HL-60 (cell line): ENCODE measurements around the gene BNC1.

Experiments
- DNase-seq, 2 experiments: peaks; one replicate each; pipeline ENCODE4 v3.0.0-alpha.2; 2010 to 2020; ENCODE audit warnings: low read depth in 1 of 2, low spot score in 1 of 2
- H3K27ac ChIP-seq: fragments of 250-450 bp; sonication (Bioruptor Pico); replicated peaks from 2 replicates; pipeline ENCODE4 v1.5.1; 2020; ENCODE audit warnings: mild to moderate bottlenecking, moderate library complexity
- H3K27me3 ChIP-seq: fragments of 250-450 bp; sonication (Bioruptor Pico); 2 replicates; pipeline ENCODE4 v1.5.1; 2021; ENCODE audit warnings: mild to moderate bottlenecking, moderate library complexity; ENCODE audit not compliant: insufficient read depth, poor library complexity, severe bottlenecking
- H3K4me3 ChIP-seq: replicated peaks from 2 replicates; pipeline ENCODE4 v1.5.1; 2011; ENCODE audit warnings: mild to moderate bottlenecking, control low read depth, low read length; ENCODE audit not compliant: insufficient read depth
- GABPA ChIP-seq: IDR thresholded peaks from 2 replicates; pipeline ENCODE4 v1.6.1; 2012; ENCODE audit warnings: low read depth
- POLR2AphosphoS5 ChIP-seq: IDR thresholded peaks from 2 replicates; pipeline ENCODE4 v1.6.1; 2012; ENCODE audit warnings: low read depth
- REST ChIP-seq: IDR thresholded peaks from 2 replicates; pipeline ENCODE4 v1.6.1; 2012; ENCODE audit warnings: low read depth; ENCODE audit not compliant: insufficient replicate concordance
- SPI1 ChIP-seq: IDR thresholded peaks from 2 replicates; pipeline ENCODE4 v1.6.1; 2012; ENCODE audit warnings: low read depth, mild to moderate bottlenecking, borderline replicate concordance
- TF ChIP-seq, protein P1 (sequence below): IDR thresholded peaks from one replicate; pipeline ENCODE4 v1.5.1; 2011; ENCODE audit warnings: low read length, control low read depth, inconsistent platforms; ENCODE audit not compliant: insufficient read depth

Gene BNC1

GRCh38 chr15:83287541-83288027 lies 3.1 kb upstream of the BNC1 start:
- Histone ChIP-seq H3K4me3 (no peak overlapping the region), H3K27me3 (peaks cover 33% of the 10 kb centered on the region), H3K27ac (no peak overlapping the region)
- TF ChIP-seq, protein P1, sequence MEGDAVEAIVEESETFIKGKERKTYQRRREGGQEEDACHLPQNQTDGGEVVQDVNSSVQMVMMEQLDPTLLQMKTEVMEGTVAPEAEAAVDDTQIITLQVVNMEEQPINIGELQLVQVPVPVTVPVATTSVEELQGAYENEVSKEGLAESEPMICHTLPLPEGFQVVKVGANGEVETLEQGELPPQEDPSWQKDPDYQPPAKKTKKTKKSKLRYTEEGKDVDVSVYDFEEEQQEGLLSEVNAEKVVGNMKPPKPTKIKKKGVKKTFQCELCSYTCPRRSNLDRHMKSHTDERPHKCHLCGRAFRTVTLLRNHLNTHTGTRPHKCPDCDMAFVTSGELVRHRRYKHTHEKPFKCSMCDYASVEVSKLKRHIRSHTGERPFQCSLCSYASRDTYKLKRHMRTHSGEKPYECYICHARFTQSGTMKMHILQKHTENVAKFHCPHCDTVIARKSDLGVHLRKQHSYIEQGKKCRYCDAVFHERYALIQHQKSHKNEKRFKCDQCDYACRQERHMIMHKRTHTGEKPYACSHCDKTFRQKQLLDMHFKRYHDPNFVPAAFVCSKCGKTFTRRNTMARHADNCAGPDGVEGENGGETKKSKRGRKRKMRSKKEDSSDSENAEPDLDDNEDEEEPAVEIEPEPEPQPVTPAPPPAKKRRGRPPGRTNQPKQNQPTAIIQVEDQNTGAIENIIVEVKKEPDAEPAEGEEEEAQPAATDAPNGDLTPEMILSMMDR: no peak
- no peak for TF ChIP-seq REST
- no peak for TF ChIP-seq POLR2AphosphoS5
- TF ChIP-seq SPI1: no peak
- no peak for TF ChIP-seq GABPA
- no peak for DNase-seq

DNA sequence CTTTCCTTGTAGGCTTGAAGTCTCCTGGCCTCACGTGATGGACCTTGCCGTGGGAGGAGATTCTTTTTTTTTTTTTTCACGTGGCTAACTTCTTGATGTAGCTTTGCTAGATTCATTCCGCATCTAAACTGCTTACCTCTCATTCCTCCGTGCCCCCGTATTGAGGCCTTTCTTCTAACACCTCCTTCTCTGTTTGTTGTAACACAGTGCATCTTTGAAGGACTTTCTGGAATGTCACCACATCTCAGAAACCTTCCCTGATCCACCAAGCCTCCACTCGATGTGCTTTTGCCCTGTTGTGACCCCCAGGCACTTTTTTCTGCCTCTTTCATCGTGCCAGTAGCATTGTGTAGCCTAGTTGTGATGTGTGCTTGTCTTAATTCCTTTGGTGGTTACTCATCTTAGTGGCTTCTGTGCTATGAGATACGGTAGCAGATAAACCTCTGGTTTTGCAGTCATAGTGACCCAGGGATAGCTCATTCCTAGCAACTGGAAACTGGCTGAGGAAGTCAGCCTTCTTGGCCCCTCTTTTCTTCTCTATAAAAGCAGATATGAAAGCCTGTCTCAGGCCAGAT lies 1.6 kb upstream of the BNC1 start:
- TF ChIP-seq REST (no peak), SPI1 (no peak), GABPA (no peak), POLR2AphosphoS5 (no peak)
- TF ChIP-seq, protein P1: no peak
- no peak overlapping the region for H3K27ac ChIP-seq
- no peak overlapping the region for H3K4me3 ChIP-seq
- H3K27me3 ChIP-seq: peaks cover 48% of the 10 kb centered on the region
- DNase-seq: no peak

GRCh38 chr15:83285284-83285978 lies 967 bp upstream of the BNC1 start:
- peaks cover 51% of the 10 kb centered on the region for H3K27me3 ChIP-seq
- no peak for TF ChIP-seq SPI1
- TF ChIP-seq, protein P1: no peak
- TF ChIP-seq POLR2AphosphoS5: no peak
- no peak for TF ChIP-seq GABPA
- no peak for TF ChIP-seq REST
- H3K4me3 ChIP-seq: no peak overlapping the region
- H3K27ac ChIP-seq: no peak overlapping the region
- no peak for DNase-seq
